PC-9 (cell line): Measurements from ENCODE around the gene TRIB2. TPM values are rescaled to one million over a fixed set of nuclear protein-coding genes. Genes with fewer than 3 reads are reported as not detected.

ENCODE experiments used
- BruUV-seq: library from RNA; stranded (reverse); fragments of 400-500 nt; replicated peaks from 2 replicates; lab custom pipeline; 2021; lab: Mats Ljungman, UMichigan
- CTCF ChIA-PET: fragments of 300-600 bp; sonication (Branson Sonifier 250); formaldehyde crosslinking; loops from one replicate; lab custom pipeline; 2022; ENCODE audit warnings: antibody characterized with exemption; lab: Charles Lee
- POLR2A ChIA-PET: fragments of 300-600 bp; sonication (Branson Sonifier 250); formaldehyde crosslinking; loops from one replicate; lab custom pipeline; 2022; ENCODE audit warnings: antibody characterized with exemption; ENCODE audit not compliant: unreplicated experiment; lab: Charles Lee
- DNase-seq, 2 experiments: peaks; one replicate each; pipeline versions ENCODE4 v3.0.0 to v3.0.0-alpha.2; 2015 to 2022; ENCODE audit warnings: mixed read lengths in 1 of 2
- H2AFZ ChIP-seq: fragments of 200-600 bp; sonication (generic); 2 replicates; pipeline ENCODE4 v1.8.1; 2017; ENCODE audit warnings: antibody characterized with exemption
- H3F3A ChIP-seq: fragments of 200-600 bp; sonication (generic); 2 replicates; pipeline ENCODE4 v1.8.1; 2017; ENCODE audit warnings: antibody characterized with exemption, mild to moderate bottlenecking, low read depth; ENCODE audit not compliant: insufficient read depth
- H3K27ac ChIP-seq: fragments of 200-600 bp; sonication (generic); 2 replicates; pipeline ENCODE4 v1.6.1; 2016; ENCODE audit warnings: mixed run types
- H3K27me3 ChIP-seq: fragments of 200-600 bp; sonication (generic); 2 replicates; pipeline ENCODE4 v1.6.1; 2016; ENCODE audit warnings: low read depth, mixed run types; ENCODE audit not compliant: insufficient read depth
- H3K36me3 ChIP-seq: fragments of 200-600 bp; sonication (generic); 2 replicates; pipeline ENCODE4 v1.6.1; 2016; ENCODE audit warnings: low read depth, mixed run types
- H3K4me1 ChIP-seq: fragments of 200-600 bp; sonication (generic); replicated peaks from 2 replicates; pipeline ENCODE4 v1.6.1; 2016; ENCODE audit warnings: mixed run types; ENCODE audit not compliant: insufficient read depth
- H3K4me2 ChIP-seq: fragments of 200-600 bp; sonication (generic); 2 replicates; pipeline ENCODE4 v1.6.1; 2017; ENCODE audit warnings: mixed run types
- H3K4me3 ChIP-seq: fragments of 200-600 bp; sonication (generic); 2 replicates; pipeline ENCODE4 v1.6.1; 2016; ENCODE audit warnings: mixed run types
- H3K79me2 ChIP-seq: fragments of 200-600 bp; sonication (generic); 2 replicates; pipeline ENCODE4 v1.6.1; 2017; ENCODE audit warnings: low read depth, mixed run types
- H3K9me2 ChIP-seq: fragments of 200-600 bp; sonication (generic); 2 replicates; pipeline ENCODE4 v1.8.1; 2017; ENCODE audit warnings: mild to moderate bottlenecking; ENCODE audit not compliant: insufficient read depth
- H3K9me3 ChIP-seq: fragments of 200-600 bp; sonication (generic); 2 replicates; pipeline ENCODE4 v1.8.1; 2016; ENCODE audit warnings: low read depth; ENCODE audit not compliant: insufficient read depth
- H4K20me1 ChIP-seq: fragments of 200-600 bp; sonication (generic); 2 replicates; pipeline ENCODE4 v1.8.1; 2017; ENCODE audit not compliant: insufficient read depth
- EZH2 ChIP-seq: fragments of 200-600 bp; sonication (generic); IDR thresholded peaks from 2 replicates; pipeline ENCODE4 v1.8.0; 2017; ENCODE audit warnings: antibody characterized with exemption, low read depth
- intact Hi-C: fragments of 100-400 bp; cut with micrococcal nuclease; formaldehyde crosslinking; loops from one replicate; pipeline ENCODE4 v1.10.0; 2022; ENCODE audit not compliant: unreplicated experiment
- total RNA-seq: library from RNA; stranded (reverse); gene quantifications from 2 replicates; pipeline ENCODE4 v1.2.3, GENCODE V29; 2021
- TF ChIP-seq, protein P1 (sequence below): fragments of 200-600 bp; sonication (generic); conservative IDR thresholded peaks from 2 replicates; pipeline ENCODE4 v1.6.1; 2017; ENCODE audit warnings: mixed run types, antibody characterized with exemption, mild to moderate bottlenecking, moderate library complexity

Gene TRIB2
- total RNA-seq, 1 experiment from 2014 or later = 18.9 TPM

DNA sequence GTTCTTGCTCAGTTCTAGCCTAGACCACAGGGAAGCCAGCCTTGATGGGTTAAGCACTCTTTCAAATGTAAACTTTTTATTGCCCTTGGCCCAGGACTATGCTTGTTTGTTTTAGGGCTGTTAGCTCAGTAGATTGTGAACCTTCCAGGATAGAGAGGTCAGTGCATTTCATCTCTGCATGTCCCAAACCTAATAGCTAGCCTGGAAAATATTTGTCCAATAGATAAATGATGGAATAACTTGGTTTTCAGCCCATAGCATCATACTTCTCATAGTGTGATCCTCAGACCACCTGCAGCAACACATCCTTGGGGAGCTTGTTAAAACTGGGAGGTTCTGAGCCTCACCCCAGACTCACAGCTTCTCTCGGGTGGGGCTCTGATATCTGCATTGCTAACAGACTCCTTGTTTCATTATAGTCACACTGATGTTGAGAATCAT is 59.8 kb downstream of the TRIB2 start:
- BruUV-seq = no TSS peak
- TF ChIP-seq, protein P1, sequence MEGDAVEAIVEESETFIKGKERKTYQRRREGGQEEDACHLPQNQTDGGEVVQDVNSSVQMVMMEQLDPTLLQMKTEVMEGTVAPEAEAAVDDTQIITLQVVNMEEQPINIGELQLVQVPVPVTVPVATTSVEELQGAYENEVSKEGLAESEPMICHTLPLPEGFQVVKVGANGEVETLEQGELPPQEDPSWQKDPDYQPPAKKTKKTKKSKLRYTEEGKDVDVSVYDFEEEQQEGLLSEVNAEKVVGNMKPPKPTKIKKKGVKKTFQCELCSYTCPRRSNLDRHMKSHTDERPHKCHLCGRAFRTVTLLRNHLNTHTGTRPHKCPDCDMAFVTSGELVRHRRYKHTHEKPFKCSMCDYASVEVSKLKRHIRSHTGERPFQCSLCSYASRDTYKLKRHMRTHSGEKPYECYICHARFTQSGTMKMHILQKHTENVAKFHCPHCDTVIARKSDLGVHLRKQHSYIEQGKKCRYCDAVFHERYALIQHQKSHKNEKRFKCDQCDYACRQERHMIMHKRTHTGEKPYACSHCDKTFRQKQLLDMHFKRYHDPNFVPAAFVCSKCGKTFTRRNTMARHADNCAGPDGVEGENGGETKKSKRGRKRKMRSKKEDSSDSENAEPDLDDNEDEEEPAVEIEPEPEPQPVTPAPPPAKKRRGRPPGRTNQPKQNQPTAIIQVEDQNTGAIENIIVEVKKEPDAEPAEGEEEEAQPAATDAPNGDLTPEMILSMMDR = no peak
- no peaks in the 10 kb centered on the region for H3K9me3 ChIP-seq
- H3K27me3 ChIP-seq = no peaks in the 10 kb centered on the region
- H3K27ac ChIP-seq = no peak overlapping the region
- H3K4me2 ChIP-seq = no peak overlapping the region
- no peak overlapping the region for H3K4me3 ChIP-seq
- DNase-seq = no peak
- no peaks in the 10 kb centered on the region for H3F3A ChIP-seq
- ChIA-PET POLR2A (no interaction called here), CTCF (no interaction called here)
- no peaks in the 10 kb centered on the region for H3K79me2 ChIP-seq
- no peak overlapping the region for H2AFZ ChIP-seq
- H4K20me1 ChIP-seq = no peaks in the 10 kb centered on the region
- no peaks in the 10 kb centered on the region; the same call in 1 of the 2 replicates for H3K9me2 ChIP-seq
- H3K4me1 ChIP-seq = no peaks in the 10 kb centered on the region
- H3K36me3 ChIP-seq = no peaks in the 10 kb centered on the region
- intact Hi-C loops = no loop called here

DNA sequence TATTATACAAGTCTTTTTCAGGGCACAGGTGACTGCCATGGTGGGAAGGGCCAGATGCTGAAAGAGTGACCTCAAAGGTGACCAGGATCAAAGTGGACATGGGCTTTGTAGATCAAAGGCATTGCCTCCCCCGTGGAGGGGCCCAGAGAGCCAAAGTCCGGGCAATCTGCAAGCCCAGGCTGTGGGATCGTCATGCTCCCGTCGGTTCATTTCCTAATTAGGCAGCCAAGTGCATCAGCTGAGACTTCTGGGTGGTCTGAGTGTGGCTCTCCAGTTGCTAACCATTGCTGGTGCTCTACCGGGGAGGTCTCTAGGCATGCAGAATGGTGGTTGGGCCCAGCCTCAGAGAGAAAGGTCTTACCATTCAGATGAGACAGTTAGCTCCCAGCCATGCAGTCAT is 61.6 kb downstream of the TRIB2 start:
- DNase-seq = no peak
- H3K9me3 ChIP-seq = no peaks in the 10 kb centered on the region
- no peaks in the 10 kb centered on the region for H3K4me1 ChIP-seq
- no peak overlapping the region for H3K27ac ChIP-seq
- no peaks in the 10 kb centered on the region for H3K79me2 ChIP-seq
- H2AFZ ChIP-seq = no peak overlapping the region
- peaks cover 6% of the 10 kb centered on the region; the same call in 1 of the 2 replicates for H3K9me2 ChIP-seq
- H4K20me1 ChIP-seq = no peaks in the 10 kb centered on the region
- TF ChIP-seq, protein P1 = no peak
- no peak for TF ChIP-seq EZH2
- CTCF ChIA-PET = no interaction called here
- POLR2A ChIA-PET = no interaction called here
- no peak overlapping the region for H3K4me3 ChIP-seq
- H3F3A ChIP-seq = no peaks in the 10 kb centered on the region
- no peak overlapping the region for H3K4me2 ChIP-seq
- no peaks in the 10 kb centered on the region for H3K36me3 ChIP-seq
- BruUV-seq = no TSS peak
- intact Hi-C loops = no loop called here
- no peaks in the 10 kb centered on the region for H3K27me3 ChIP-seq

DNA sequence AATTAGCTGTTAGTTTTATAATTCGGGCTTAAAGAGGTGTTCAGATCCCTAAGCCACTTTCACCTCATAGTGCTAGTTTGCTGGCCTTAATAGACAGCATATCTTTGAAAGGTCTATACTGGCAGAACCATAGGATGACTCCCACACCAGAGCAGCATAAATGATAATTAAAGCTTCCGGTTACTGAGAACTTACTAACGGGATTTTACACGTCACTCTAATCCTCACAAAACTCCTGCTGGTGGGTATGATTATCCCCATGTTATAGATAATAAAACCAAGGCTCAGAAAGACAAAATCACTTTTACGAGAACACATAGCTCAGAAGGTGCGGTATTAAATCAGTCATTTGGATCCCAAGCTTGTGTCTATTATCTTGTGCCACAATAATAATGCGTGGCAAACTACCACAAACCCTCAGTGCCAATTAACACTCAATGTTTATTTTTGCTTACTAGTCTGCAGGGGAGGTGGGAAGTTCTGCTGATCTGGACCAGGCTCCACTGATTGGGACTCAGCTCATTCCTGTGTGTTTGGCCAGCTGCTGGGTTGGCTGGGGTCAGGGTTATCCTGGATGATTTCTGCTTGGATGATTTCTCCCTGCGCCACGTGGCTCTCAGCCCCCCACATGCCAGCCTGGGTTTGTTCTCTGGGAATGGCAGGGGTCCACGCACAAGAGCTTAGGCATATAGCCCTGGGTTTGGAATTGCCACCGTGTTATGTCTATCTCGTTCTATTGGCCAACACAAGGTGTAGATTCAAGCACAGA is 62.3 kb downstream of the TRIB2 start:
- ChIA-PET POLR2A (no interaction called here), CTCF (interaction anchor here (0.5 kb wide), 1 partner anchor 149 kb away, joined by 3 read pairs; no protein-coding TSS in a partner anchor)
- TF ChIP-seq, protein P1 = no peak
- TF ChIP-seq EZH2 = no peak

More for the DNA sequence above, 62.3 kb downstream of the TRIB2 start:
- H3K4me1 ChIP-seq = no peaks in the 10 kb centered on the region
- intact Hi-C loops = no loop called here
- H3K9me3 ChIP-seq = no peaks in the 10 kb centered on the region
- H3K79me2 ChIP-seq = no peaks in the 10 kb centered on the region
- no peak overlapping the region for H3K4me2 ChIP-seq
- H4K20me1 ChIP-seq = no peaks in the 10 kb centered on the region
- no TSS peak for BruUV-seq
- H2AFZ ChIP-seq = no peak overlapping the region
- H3F3A ChIP-seq = no peaks in the 10 kb centered on the region
- H3K36me3 ChIP-seq = no peaks in the 10 kb centered on the region
- no peak overlapping the region for H3K27ac ChIP-seq
- H3K4me3 ChIP-seq = no peak overlapping the region
- peaks cover 6% of the 10 kb centered on the region; the same call in 1 of the 2 replicates for H3K9me2 ChIP-seq
- no peaks in the 10 kb centered on the region for H3K27me3 ChIP-seq
- DNase-seq = no peak
